HS-5 (cell line): ENCODE measurements around the gene MLLT10.
"Not testable (repeated sequence)": the region's sequence is repeated elsewhere in the genome, so short reads cannot be mapped to it uniquely, and the experiment has no call there.

Experiments
- DNase-seq: peaks from one replicate; pipeline ENCODE4 v3.0.0-alpha.2; 2012; ENCODE audit warnings: low read depth

MLLT10 gene

DNA sequence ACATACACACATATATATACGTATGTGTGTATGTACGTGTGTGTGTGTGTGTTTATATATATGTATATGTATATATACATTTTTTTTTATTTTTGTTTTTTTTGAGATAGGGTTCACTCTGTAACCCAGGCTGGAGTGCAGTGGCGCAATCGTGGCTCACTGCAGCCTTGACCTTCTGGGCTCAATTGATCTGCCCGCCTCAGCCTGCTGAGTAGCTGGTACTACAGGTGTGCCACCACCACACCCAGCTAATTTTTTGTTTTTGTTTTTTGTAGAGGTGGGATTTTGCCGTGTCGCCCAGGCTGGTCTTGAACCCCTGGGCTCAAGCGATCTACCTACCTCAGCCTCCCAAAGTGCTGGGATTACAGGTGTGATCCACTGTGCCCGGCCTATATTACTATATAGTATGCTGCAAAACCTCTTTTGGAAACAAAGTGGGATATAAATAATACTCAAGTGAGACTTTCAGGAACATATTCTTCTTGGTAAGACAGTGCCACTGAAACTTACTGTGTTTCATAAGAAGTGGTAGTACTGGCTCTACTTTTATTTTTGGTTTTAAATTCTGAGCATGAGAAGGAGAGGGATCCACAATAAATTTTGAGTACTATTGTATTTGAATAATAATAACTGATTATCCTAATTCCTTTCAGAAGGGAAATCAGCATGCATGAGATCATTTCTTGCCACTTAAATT, 51.0 kb downstream of the MLLT10 start:
- no peak for DNase-seq

- DNase-seq, result no peak
These were observed 53.4 kb downstream of the MLLT10 start for GRCh38 chr10:21587391-21587790.

DNA sequence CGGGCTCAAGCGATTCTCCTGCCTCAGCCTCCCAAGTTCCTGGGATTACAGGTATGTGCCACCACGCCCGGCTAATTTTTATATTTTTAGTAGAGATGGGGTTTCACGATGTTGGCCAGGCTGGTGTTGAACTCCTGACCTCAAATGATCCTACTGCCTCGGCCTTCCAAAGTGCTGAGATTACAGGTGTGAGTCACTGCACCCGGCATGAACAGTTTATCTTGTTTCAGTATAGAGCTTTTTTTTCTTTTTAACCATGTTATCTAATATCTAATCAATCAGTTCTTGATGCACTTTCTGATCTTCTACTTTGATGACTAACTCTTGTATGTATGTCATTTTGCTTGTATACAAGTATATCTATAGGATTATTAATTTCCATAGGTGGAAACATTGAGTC, 54.1 kb downstream of the MLLT10 start:
- not testable (repeated sequence) for DNase-seq

- DNase-seq, result no peak
These were observed 60.0 kb downstream of the MLLT10 start for GRCh38 chr10:21593986-21594385.

- no peak for DNase-seq
These were observed 65.5 kb downstream of the MLLT10 start for GRCh38 chr10:21599582-21599981.

- no peak for DNase-seq
These were observed 66.9 kb downstream of the MLLT10 start for GRCh38 chr10:21600804-21601433.

DNA sequence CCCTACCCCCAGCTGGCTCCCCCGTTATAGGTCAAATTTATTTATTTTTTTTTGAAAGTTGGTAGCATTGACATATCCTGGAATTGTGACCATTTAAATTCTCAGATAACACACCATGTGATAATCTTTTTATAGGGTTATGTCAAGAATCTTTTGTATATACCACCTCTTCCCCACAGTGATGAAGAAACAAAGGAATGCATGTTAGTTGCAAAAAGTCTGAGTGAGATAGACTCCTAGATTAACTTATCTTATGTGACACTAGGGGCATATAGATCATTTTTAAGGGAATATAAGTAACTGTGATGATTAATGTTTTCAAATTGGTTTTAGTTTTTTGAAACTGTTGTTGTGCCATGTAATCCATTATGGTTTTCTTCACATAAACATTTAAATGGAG, 68.3 kb downstream of the MLLT10 start:
- DNase-seq, result no peak

DNA sequence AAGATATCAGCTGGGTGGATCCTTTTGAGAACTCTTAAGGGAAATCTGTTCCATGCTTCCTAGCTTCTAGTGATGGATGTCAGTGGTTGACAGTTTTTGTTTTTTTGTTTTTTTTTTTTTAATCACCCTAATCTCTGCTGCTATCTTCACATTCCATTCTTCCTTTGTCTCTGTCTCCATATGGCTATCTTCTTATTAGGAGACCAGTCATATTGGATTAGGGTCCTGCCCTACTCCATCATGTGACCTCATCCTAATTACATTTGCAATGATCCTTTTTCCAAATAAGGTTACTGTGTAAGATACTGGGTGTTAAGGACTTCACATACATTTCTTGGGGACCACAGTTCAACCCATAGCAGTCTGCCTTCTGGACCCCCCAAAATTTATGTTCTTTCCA, 69.7 kb downstream of the MLLT10 start:
- no peak for DNase-seq

DNA sequence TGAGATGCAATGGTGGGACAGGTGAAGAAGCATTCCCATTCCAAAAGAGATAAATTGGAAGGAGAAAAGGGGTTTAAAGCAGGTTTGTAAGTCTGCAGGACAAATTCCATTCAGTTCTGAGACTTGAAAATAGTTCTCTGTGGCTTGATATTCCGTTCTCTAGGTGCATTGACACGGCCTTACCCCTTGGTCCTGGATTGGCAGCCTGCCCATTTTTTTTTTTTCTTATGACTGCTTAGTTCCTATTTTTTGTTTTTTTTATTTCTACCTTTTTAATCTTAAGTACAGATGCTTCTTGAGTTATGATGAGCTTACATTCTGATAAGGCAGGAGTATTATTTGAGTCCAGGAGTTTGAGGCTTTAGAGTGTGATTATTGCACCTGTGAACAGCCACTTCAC, 70.6 kb downstream of the MLLT10 start:
- no peak for DNase-seq

DNA sequence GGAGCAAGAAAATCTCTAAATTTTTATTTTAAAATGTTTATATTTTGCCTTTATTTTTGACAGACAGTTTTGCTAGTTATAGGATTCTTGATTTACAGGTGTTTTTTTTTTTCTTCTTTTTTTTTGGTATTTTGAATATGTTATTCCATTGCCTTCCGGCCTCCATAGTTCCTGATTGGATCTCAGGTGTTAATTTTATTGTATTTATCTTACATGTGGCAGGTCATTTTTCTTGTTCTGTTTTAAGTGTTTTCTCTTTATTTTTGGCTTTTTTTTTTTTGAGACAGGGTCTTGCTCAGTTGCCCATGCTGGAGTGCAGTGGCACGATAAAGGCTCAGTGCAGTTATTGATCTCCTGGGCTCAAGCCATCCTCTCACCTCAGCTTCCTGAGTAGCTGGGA, 73.9 kb downstream of the MLLT10 start:
- no peak for DNase-seq

- no peak for DNase-seq
These were observed 80.0 kb downstream of the MLLT10 start for GRCh38 chr10:21614000-21614399.

GRCh38 chr10:21617267-21617666, 83.2 kb downstream of the MLLT10 start:
- DNase-seq, result no peak

GRCh38 chr10:21623291-21623690, 89.3 kb downstream of the MLLT10 start:
- no peak for DNase-seq

- DNase-seq, result not testable (repeated sequence)
These were observed 90.4 kb downstream of the MLLT10 start for GRCh38 chr10:21624421-21624820.

DNA sequence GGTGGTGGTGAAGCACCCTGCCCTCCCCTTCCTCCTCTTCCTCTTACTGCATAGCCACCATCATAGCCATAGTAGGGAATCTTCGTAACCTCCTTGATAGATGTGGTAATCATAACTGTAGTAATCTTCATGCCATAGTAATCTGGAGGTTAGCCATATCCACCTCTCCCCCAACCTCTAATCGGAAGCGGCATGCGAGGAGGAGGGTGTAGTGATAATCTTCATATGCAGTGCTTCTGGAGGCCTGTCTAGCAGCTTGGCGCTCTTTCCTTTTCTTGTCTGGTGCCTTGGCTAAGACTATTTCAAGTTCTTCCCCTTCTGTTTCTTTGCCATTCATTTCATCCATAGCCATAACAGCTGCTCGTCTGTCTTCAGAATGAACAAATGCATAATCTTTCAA, 90.9 kb downstream of the MLLT10 start:
- DNase-seq, result no peak

GRCh38 chr10:21625623-21626229, 91.7 kb downstream of the MLLT10 start:
- DNase-seq, result no peak

GRCh38 chr10:21626457-21627161, 92.6 kb downstream of the MLLT10 start:
- no peak for DNase-seq

DNA sequence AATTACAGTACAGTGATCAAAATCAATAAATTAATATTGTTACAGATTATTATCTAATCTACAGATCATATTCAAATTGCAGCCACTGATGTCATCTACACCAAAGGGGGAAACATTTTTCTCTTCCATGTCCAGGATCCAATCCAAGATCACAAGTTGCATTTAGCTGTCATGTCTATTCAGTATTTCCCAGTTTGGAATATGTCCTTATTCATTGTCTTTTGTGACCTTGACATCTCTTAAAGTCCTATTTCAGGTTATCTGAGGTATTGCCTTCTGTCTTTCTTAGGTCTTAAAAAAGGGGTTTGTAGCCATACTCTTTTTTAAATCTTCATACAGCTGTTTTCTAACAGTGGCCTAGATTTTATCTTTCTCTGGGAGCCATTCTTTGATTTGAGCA, 93.3 kb downstream of the MLLT10 start:
- no peak for DNase-seq

GRCh38 chr10:21628023-21628422, 94.0 kb downstream of the MLLT10 start:
- DNase-seq, result no peak

DNA sequence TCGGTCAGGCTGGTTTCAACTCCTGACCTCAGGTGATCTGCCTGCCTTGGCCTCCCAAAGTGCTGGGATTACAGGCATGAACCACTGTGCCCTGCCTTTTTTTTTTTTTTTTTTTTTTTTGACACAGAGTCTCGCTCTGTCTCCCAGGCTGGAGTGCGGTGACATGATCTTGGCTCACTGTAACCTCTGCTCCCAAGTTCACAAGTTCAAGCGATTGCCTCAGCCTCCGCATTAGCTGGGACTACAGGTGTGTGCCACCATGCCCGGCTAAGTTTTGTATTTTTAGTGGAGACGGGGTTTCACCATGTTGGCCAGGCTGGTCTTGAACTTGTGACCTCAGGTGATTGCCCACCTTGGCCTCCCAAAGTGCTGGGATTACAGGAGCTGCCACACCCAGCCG, 94.6 kb downstream of the MLLT10 start:
- DNase-seq, result not testable (repeated sequence)

- no peak for DNase-seq
These were observed 100.8 kb downstream of the MLLT10 start for GRCh38 chr10:21634599-21635365.

DNA sequence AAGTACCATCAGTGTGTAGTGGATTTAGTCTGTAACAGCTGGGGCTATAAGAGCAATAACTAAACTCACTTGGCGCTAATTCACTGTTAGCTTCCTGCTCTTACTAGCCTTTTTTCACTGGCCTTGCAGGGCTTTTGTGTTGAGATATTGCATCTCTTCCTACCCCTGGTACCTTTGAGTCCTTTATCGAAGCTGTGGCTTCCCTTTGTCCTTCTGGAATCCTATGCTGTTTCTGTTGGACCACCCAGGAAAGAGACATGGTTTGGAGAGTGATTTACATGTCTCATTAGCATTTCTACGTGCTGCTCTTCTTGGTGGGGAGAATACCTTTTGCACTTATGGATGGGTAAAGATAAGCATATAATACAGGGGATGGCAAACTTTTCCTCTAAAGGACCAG, 103.8 kb downstream of the MLLT10 start:
- no peak for DNase-seq
